ENCODE results near the gene UBXN6. TPM values are rescaled to one million over a fixed set of nuclear protein-coding genes. Genes with fewer than 3 reads are reported as not detected.

The UBXN6 gene
- total RNA-seq, 1 donor from 2014 or later = 147 TPM

GRCh38 chr19:4501691-4502090 lies 44.1 kb upstream of the UBXN6 start:
- TF ChIP-seq CTCF (IDR thresholded peaks at IDR 0.05) = no peak
- peak in 1 of 2 donors; percentile 9 for TF ChIP-seq POLR2AphosphoS5 (IDR thresholded peaks at IDR 0.05; ENCODE audit: insufficient read depth in 1 of 2, low read depth in 1 of 2)
- H3K36me3 ChIP-seq = peaks cover 0 to 45% of the 10 kb centered on the region in 2 donors
- no peaks in the 10 kb centered on the region for H3K4me1 ChIP-seq
- no peak overlapping the region for H3K4me3 ChIP-seq
- no peaks in the 10 kb centered on the region for H3K9me3 ChIP-seq
- no peak for DNase-seq (ENCODE audit: extremely low spot score in 2 of 2)
- intact Hi-C loops (cut with DNase I) = no loop called here
- no peaks in the 10 kb centered on the region for H3K27me3 ChIP-seq
- no peak overlapping the region for H3K27ac ChIP-seq

DNA sequence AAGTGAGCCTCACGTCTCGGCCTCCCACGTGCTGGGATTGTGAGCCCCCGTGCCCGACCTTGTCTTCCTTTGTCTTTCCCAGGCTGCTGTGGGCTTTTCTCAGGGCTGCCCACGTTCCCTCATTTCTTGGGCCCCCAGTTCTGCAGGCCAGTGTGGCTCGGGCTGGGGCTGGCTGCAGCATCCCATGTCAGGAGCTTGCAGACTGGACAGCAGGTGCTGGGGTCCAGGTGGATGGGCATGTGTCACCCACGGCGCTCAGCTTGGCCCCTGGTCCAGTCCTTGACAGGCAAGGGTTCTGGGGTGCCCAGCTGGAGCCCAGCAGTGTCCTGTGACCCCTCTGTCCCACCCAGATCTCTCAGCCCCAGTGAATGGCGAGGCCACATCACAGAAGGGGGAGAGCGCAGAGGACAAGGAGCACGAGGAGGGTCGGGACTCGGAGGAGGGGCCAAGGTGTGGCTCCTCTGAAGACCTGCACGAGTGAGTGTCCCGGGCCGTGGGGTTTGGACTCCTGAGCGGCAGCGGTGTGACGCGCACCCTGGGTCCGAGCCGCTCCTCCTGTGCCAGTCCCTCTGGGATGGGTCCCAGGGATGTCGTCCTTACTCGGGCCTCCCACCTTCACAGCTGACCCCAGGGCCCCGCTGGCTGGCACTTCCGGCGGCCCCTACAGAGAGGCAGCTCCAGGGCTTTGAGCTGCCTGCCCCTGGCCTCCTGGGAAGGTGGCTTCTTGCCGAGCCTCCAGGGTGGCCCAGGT lies 43.4 kb upstream of the UBXN6 start:
- no peak for DNase-seq (ENCODE audit: extremely low spot score in 2 of 2)
- intact Hi-C loops (cut with DNase I) = no loop called here
- Histone ChIP-seq H3K4me3 (no peak overlapping the region), H3K27ac (no peak overlapping the region), H3K36me3 (peaks cover 0 to 52% of the 10 kb centered on the region in 2 donors), H3K4me1 (no peaks in the 10 kb centered on the region), H3K27me3 (no peaks in the 10 kb centered on the region), H3K9me3 (no peaks in the 10 kb centered on the region)
- no peak for TF ChIP-seq CTCF (IDR thresholded peaks at IDR 0.05)

GRCh38 chr19:4499855-4500254 lies 42.3 kb upstream of the UBXN6 start:
- TF ChIP-seq CTCF (IDR thresholded peaks at IDR 0.05) (no peak), POLR2A (IDR thresholded peaks at IDR 0.05) (no peak), POLR2AphosphoS5 (IDR thresholded peaks at IDR 0.05; ENCODE audit: insufficient read depth in 1 of 2, low read depth in 1 of 2) (no peak)
- Histone ChIP-seq H3K4me3 (no peak overlapping the region), H3K4me1 (no peaks in the 10 kb centered on the region), H3K36me3 (peaks cover 0 to 54% of the 10 kb centered on the region in 2 donors), H3K9me3 (no peaks in the 10 kb centered on the region), H3K27me3 (no peaks in the 10 kb centered on the region), H3K27ac (no peak overlapping the region)
- no peak for DNase-seq (ENCODE audit: extremely low spot score in 2 of 2)
- intact Hi-C loops (cut with DNase I) = no loop called here

DNA sequence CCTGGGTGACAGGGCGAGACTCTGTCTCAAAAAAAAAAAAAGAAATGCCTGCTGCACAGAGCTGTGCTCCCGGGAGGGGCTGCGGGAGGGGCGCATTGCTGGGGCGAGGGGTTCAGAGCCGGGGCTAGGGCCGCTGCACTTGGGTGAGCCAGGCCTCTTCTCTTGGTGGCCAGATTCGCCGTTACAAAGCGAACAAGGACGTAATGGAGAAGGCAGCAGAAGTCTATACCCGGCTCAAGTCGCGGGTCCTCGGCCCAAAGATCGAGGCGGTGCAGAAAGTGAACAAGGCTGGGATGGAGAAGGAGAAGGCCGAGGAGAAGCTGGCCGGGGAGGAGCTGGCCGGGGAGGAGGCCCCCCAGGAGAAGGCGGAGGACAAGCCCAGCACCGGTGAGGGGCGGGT lies 41.7 kb upstream of the UBXN6 start:
- H3K27me3 ChIP-seq = no peaks in the 10 kb centered on the region
- no peak for DNase-seq (ENCODE audit: extremely low spot score in 2 of 2)
- no peak overlapping the region for H3K4me3 ChIP-seq
- no peak overlapping the region for H3K27ac ChIP-seq
- H3K4me1 ChIP-seq = no peaks in the 10 kb centered on the region
- intact Hi-C loops (cut with DNase I) = no loop called here
- peaks cover 0 to 60% of the 10 kb centered on the region in 2 donors for H3K36me3 ChIP-seq
- H3K9me3 ChIP-seq = no peaks in the 10 kb centered on the region
- no peak for TF ChIP-seq POLR2A (IDR thresholded peaks at IDR 0.05)
- TF ChIP-seq CTCF (IDR thresholded peaks at IDR 0.05) = no peak
- TF ChIP-seq POLR2AphosphoS5 (IDR thresholded peaks at IDR 0.05; ENCODE audit: insufficient read depth in 1 of 2, low read depth in 1 of 2) = no peak

GRCh38 chr19:4498694-4499093 lies 41.1 kb upstream of the UBXN6 start:
- Histone ChIP-seq H3K36me3 (peaks cover 0 to 66% of the 10 kb centered on the region in 2 donors), H3K9me3 (no peaks in the 10 kb centered on the region), H3K27ac (no peak overlapping the region), H3K4me3 (no peak overlapping the region), H3K27me3 (no peaks in the 10 kb centered on the region), H3K4me1 (no peaks in the 10 kb centered on the region)
- intact Hi-C loops (cut with DNase I) = no loop called here
- TF ChIP-seq CTCF (IDR thresholded peaks at IDR 0.05) (no peak), POLR2AphosphoS5 (IDR thresholded peaks at IDR 0.05; ENCODE audit: insufficient read depth in 1 of 2, low read depth in 1 of 2) (no peak), POLR2A (IDR thresholded peaks at IDR 0.05) (no peak)
- no peak for DNase-seq (ENCODE audit: extremely low spot score in 2 of 2)

All from vagina (tissue), 2 donors.